Measurements from ENCODE around the gene F7. TPM values are rescaled to one million over a fixed set of nuclear protein-coding genes. Genes with fewer than 3 reads are reported as not detected.

F7 gene
- total and polyA plus RNA-seq, 4 donors = 0.08 to 0.69 TPM; not detected in 2

DNA sequence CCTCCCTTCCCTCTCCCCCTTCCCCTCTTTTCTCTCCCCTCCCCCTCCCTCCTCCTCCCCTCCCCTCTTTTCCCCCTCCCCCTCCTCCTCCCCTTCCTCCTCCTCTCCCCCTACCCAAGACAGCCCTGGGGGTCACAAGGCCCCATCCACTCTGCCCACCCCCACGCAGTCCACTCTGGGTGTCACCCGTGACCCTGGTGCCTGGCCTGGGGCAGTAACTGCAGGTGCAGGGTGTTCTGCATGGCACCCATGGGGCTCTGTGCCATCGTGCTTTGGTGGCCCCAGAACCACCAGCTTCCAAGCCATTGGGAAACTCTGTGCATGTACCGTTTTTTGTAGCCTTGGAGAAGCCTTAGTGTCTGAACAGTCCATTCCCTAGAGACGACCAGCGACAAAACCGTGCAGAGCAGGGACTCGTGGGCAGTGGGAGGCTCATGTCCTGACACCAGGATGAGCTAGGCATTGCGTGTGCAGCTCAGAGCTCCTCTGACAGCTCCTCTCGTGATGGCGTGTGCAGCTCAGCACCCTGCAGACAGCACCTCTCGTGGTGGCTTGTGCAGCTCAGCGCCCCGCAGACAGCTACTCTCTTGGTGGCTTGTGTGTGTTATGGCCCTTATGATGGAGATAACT is 43.7 kb upstream of the F7 start:
- WGBS, 2 donors = 83 to 84% methylated on average over 14 of the region's 14 CpGs
- no peaks in the 10 kb centered on the region for H3K27me3 ChIP-seq (ENCODE audit: control insufficient read depth in 1 of 2, insufficient read depth in 2 of 2, low read length in 1 of 2)
- ATAC-seq (ENCODE audit: low FRiP score) (no peak), DNase-seq (peak; percentile 34 to 48)
- intact Hi-C loops (cut with DNase I) = no loop called here
- H3K27ac ChIP-seq (ENCODE audit: low read depth in 1 of 2, low read length in 2 of 2) = no peak overlapping the region
- no peak overlapping the region for H3K4me3 ChIP-seq (ENCODE audit: low read length in 2 of 2)
- H3K4me1 ChIP-seq (ENCODE audit: control insufficient read depth in 1 of 2, insufficient read depth in 2 of 2, low read length in 2 of 2) = no peaks in the 10 kb centered on the region
- no peaks in the 10 kb centered on the region for H3K36me3 ChIP-seq (ENCODE audit: control insufficient read depth in 1 of 2, insufficient read depth in 2 of 2, low read length in 1 of 2)
- no peaks in the 10 kb centered on the region for H3K9me3 ChIP-seq (ENCODE audit: control insufficient read depth, low read length)

DNA sequence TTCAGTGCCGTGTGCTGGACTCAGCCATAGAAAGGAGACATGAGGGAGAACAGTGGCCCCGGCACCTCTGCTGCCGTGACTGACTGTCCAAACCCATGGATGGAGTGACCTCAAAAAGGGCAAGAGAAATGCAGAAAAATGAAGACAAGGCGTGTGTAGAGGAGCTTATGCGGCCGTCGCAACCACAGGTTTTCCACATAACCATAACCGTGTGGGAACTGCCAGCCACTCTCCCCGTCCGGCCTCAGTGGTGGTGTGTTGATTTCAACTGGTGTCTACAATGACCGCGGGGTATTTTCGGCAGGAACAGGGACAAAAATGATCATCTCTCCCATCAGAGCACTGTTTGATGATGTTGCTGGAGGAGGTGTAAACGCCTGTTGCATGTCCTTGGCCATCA is 42.9 kb upstream of the F7 start:
- Histone ChIP-seq H3K4me1 (ENCODE audit: control insufficient read depth in 1 of 2, insufficient read depth in 2 of 2, low read length in 2 of 2) (no peaks in the 10 kb centered on the region), H3K27ac (ENCODE audit: low read depth in 1 of 2, low read length in 2 of 2) (no peak overlapping the region), H3K9me3 (ENCODE audit: control insufficient read depth, low read length) (no peaks in the 10 kb centered on the region), H3K36me3 (ENCODE audit: control insufficient read depth in 1 of 2, insufficient read depth in 2 of 2, low read length in 1 of 2) (no peaks in the 10 kb centered on the region), H3K27me3 (ENCODE audit: control insufficient read depth in 1 of 2, insufficient read depth in 2 of 2, low read length in 1 of 2) (no peaks in the 10 kb centered on the region), H3K4me3 (ENCODE audit: low read length in 2 of 2) (no peak overlapping the region)
- WGBS, 2 donors = 93 to 94% methylated on average over 14 of the region's 14 CpGs
- intact Hi-C loops (cut with DNase I) = no loop called here
- ATAC-seq (ENCODE audit: low FRiP score) = no peak
- peak; percentile 24 to 32 for DNase-seq

DNA sequence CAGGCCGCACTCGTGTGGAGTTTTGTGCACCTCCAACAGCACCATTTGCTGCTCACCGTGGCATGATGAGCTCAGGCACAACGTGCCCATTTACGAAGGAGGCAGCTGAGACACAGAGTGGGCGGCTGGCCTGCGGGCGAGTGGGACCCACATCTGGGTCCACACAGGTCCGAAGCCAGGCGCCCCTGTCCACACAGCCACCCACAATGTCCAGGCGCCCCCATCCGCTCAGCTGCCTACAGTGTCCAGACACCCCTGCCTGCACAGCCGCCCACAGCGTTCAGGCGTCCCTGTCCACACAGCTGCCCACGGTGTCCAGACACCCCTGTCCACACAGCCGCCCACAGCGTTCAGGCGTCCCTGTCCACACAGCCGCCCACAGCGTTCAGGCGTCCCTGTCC is 42.5 kb upstream of the F7 start:
- intact Hi-C loops (cut with DNase I) = no loop called here
- ATAC-seq (ENCODE audit: low FRiP score) (no peak), DNase-seq (peak; percentile 37 to 66)
- no peaks in the 10 kb centered on the region for H3K4me1 ChIP-seq (ENCODE audit: control insufficient read depth in 1 of 2, insufficient read depth in 2 of 2, low read length in 2 of 2)
- no peaks in the 10 kb centered on the region for H3K27me3 ChIP-seq (ENCODE audit: control insufficient read depth in 1 of 2, insufficient read depth in 2 of 2, low read length in 1 of 2)
- 90 to 91% methylated on average over 22 of the region's 22 CpGs for WGBS, 2 donors
- H3K4me3 ChIP-seq (ENCODE audit: low read length in 2 of 2) = no peak overlapping the region
- no peaks in the 10 kb centered on the region for H3K36me3 ChIP-seq (ENCODE audit: control insufficient read depth in 1 of 2, insufficient read depth in 2 of 2, low read length in 1 of 2)
- H3K27ac ChIP-seq (ENCODE audit: low read depth in 1 of 2, low read length in 2 of 2) = no peak overlapping the region
- H3K9me3 ChIP-seq (ENCODE audit: control insufficient read depth, low read length) = no peaks in the 10 kb centered on the region

DNA sequence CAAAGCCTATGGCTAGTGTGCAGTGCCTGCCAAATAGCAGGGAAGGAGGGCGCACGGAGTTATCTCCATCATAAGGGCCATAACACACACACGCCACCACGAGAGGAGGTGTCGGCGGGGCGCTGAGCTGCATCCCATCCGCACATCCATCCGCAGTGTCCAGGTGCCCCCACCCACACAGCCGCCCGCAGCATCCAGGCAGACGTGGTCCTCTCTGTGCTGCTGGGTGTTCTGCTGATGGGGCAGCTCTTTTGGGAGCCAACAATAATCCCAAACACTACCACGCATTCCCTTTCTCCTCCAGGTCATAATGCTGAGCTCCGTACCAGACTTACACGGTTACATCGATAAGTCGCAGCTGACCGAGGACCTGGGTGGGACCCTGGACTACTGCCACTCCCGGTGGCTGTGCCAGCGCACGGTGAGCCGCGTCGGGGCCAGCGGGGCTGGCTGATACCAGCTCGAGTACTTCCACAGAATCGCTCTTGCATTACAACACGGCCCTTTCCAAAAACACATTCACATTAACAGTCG is 41.5 kb upstream of the F7 start:
- Histone ChIP-seq H3K27me3 (ENCODE audit: control insufficient read depth in 1 of 2, insufficient read depth in 2 of 2, low read length in 1 of 2) (no peaks in the 10 kb centered on the region), H3K4me3 (ENCODE audit: low read length in 2 of 2) (no peak overlapping the region), H3K36me3 (ENCODE audit: control insufficient read depth in 1 of 2, insufficient read depth in 2 of 2, low read length in 1 of 2) (no peaks in the 10 kb centered on the region), H3K4me1 (ENCODE audit: control insufficient read depth in 1 of 2, insufficient read depth in 2 of 2, low read length in 2 of 2) (no peaks in the 10 kb centered on the region), H3K9me3 (ENCODE audit: control insufficient read depth, low read length) (no peaks in the 10 kb centered on the region), H3K27ac (ENCODE audit: low read depth in 1 of 2, low read length in 2 of 2) (no peak overlapping the region)
- peak; percentile 40 for ATAC-seq (ENCODE audit: low FRiP score)
- 83% methylated on average over 29 of the region's 29 CpGs for WGBS, 2 donors
- peak; percentile 49 to 81 for DNase-seq
- intact Hi-C loops (cut with DNase I) = no loop called here

DNA sequence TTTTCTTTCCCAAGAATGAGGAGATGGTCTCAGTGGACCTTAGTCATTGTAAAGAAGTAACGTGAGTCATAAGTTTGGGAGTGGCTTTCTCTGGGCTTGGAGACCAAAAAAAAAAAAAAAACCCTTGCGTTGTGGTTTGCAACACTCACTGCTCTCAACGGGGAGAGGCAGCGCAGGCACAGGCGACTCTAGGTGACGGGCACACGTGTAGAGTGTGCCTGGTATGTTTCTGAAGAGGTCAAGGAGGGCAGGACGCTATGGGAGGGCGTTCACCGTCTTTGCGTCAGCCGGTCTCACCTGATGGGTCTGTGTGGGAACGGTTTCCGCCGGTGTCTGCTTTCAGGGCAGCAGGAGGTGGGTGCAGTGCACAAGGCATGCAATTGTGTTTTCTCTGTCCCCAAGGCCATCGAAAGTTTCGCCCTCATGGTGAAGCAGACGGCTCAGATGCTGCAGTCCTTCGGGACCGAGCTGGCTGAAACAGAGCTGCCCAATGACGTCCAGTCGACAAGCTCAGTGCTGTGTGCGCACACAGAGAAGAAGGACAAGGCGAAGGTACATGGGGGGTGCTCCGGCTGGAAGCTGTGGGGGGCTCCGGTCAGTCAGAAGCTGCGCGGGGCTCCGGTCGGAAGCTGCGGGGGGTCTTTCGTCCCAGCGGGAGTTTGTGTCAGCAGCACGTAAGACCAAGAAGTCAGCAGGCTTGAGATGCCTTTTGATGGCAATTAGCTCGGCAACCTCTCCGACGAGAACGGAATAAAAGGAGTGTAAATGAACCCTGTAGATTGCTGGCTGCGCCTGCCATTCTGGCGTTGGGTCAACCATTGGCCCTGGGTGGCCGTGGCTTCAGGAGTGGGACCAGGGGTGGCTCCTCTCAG is 40.8 kb upstream of the F7 start:
- H3K4me3 ChIP-seq (ENCODE audit: low read length in 2 of 2) = no peak overlapping the region
- H3K36me3 ChIP-seq (ENCODE audit: control insufficient read depth in 1 of 2, insufficient read depth in 2 of 2, low read length in 1 of 2) = no peaks in the 10 kb centered on the region
- H3K27ac ChIP-seq (ENCODE audit: low read depth in 1 of 2, low read length in 2 of 2) = no peak overlapping the region
- H3K27me3 ChIP-seq (ENCODE audit: control insufficient read depth in 1 of 2, insufficient read depth in 2 of 2, low read length in 1 of 2) = no peaks in the 10 kb centered on the region
- H3K9me3 ChIP-seq (ENCODE audit: control insufficient read depth, low read length) = no peaks in the 10 kb centered on the region
- 74 to 81% methylated on average over 41 of the region's 41 CpGs for WGBS, 2 donors
- peak; percentile 27 to 74 for DNase-seq
- peak; percentile 72 for ATAC-seq (ENCODE audit: low FRiP score)
- H3K4me1 ChIP-seq (ENCODE audit: control insufficient read depth in 1 of 2, insufficient read depth in 2 of 2, low read length in 2 of 2) = no peaks in the 10 kb centered on the region
- intact Hi-C loops (cut with DNase I) = no loop called here

DNA sequence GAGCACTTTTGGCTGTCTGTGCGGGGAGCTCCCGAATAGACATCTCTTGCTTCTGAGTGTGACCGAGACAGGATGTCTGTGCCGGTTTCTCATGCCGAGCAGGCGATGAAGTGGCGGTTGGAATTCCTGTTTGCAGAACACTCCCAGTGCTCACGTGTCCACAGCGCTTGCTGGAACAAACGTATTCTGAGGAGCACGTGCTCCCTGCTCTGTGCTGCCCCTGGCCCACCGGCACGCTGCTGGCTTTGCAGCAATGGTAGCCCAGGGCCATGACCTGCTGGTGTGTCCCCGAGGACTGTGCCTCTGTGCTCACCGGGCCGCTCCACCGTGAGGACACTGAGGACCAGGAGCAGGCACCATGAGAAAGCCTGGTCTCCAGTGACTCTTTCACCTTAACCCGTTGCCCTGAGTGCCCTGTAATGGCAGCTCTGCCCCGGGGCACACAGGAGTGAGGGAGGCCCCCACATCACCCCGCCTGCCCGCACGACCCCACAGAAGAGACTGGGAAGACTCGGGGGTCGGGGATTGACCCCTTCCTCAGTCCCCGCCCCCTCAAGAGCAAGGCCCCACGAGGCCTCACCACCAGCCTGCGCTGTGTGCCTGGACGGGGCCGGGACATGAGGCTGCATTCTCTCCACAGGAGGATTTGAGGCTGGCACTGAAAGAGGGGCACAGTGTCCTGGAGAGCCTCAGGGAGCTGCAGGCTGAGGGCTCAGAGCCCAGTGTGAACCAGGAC is 40.0 kb upstream of the F7 start:
- Histone ChIP-seq H3K9me3 (ENCODE audit: control insufficient read depth, low read length) (no peaks in the 10 kb centered on the region), H3K36me3 (ENCODE audit: control insufficient read depth in 1 of 2, insufficient read depth in 2 of 2, low read length in 1 of 2) (no peaks in the 10 kb centered on the region), H3K27ac (ENCODE audit: low read depth in 1 of 2, low read length in 2 of 2) (no peak overlapping the region), H3K27me3 (ENCODE audit: control insufficient read depth in 1 of 2, insufficient read depth in 2 of 2, low read length in 1 of 2) (no peaks in the 10 kb centered on the region), H3K4me3 (ENCODE audit: low read length in 2 of 2) (no peak overlapping the region), H3K4me1 (ENCODE audit: control insufficient read depth in 1 of 2, insufficient read depth in 2 of 2, low read length in 2 of 2) (no peaks in the 10 kb centered on the region)
- intact Hi-C loops (cut with DNase I) = no loop called here
- DNase-seq = no peak
- WGBS, 2 donors = 80 to 86% methylated on average over 29 of the region's 29 CpGs
- ATAC-seq (ENCODE audit: low FRiP score) = peak; percentile 23

DNA sequence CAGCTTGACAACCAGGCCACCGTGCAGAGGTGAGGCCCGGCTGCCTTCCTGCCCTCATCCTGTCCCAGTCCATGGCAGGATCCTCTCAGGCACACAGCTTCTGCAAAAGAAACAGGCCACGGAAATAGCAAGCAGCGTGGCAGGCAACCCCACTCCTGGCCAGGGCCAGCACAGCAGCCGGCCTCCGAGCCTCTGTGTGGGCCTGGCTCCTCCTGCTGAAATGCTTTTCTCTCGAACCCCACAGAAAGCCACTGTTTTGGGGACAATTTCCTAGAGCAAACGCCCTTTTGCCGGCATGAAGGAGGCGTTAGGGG is 39.5 kb upstream of the F7 start:
- ATAC-seq (ENCODE audit: low FRiP score) = no peak
- no peak for DNase-seq
- WGBS, 2 donors = 90 to 91% methylated on average over 10 of the region's 10 CpGs
- intact Hi-C loops (cut with DNase I) = no loop called here
- no peak overlapping the region for H3K27ac ChIP-seq (ENCODE audit: low read depth in 1 of 2, low read length in 2 of 2)
- no peaks in the 10 kb centered on the region for H3K9me3 ChIP-seq (ENCODE audit: control insufficient read depth, low read length)
- H3K36me3 ChIP-seq (ENCODE audit: control insufficient read depth in 1 of 2, insufficient read depth in 2 of 2, low read length in 1 of 2) = no peaks in the 10 kb centered on the region
- H3K27me3 ChIP-seq (ENCODE audit: control insufficient read depth in 1 of 2, insufficient read depth in 2 of 2, low read length in 1 of 2) = no peaks in the 10 kb centered on the region
- H3K4me1 ChIP-seq (ENCODE audit: control insufficient read depth in 1 of 2, insufficient read depth in 2 of 2, low read length in 2 of 2) = no peaks in the 10 kb centered on the region
- no peak overlapping the region for H3K4me3 ChIP-seq (ENCODE audit: low read length in 2 of 2)

DNA sequence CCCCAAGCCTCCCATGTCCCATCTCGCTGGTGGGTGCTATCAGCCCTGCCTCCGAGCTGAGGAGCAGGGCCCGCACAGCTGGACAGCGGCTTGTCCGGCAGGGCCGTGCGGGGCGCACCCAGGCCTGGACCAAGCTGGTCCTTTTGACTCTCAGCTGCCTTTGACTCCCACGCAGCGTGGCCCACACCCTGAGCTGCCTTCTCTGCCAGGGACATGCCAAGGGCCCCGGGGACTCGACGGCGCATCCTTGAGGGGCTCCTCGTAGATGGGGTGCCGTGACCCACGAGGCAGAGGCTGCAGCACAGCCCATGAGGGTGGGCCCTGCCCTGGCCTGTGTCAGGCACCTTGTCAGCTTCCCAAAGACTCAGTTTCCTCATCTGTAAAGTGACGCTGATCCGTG is 38.8 kb upstream of the F7 start:
- Histone ChIP-seq H3K27me3 (ENCODE audit: control insufficient read depth in 1 of 2, insufficient read depth in 2 of 2, low read length in 1 of 2) (no peaks in the 10 kb centered on the region), H3K4me3 (ENCODE audit: low read length in 2 of 2) (no peak overlapping the region), H3K9me3 (ENCODE audit: control insufficient read depth, low read length) (no peaks in the 10 kb centered on the region), H3K27ac (ENCODE audit: low read depth in 1 of 2, low read length in 2 of 2) (no peak overlapping the region), H3K4me1 (ENCODE audit: control insufficient read depth in 1 of 2, insufficient read depth in 2 of 2, low read length in 2 of 2) (no peaks in the 10 kb centered on the region), H3K36me3 (ENCODE audit: control insufficient read depth in 1 of 2, insufficient read depth in 2 of 2, low read length in 1 of 2) (no peaks in the 10 kb centered on the region)
- intact Hi-C loops (cut with DNase I) = no loop called here
- DNase-seq (no peak), ATAC-seq (ENCODE audit: low FRiP score) (no peak)
- 94 to 95% methylated on average over 19 of the region's 19 CpGs for WGBS, 2 donors

Data from aorta (tissue), 5 donors.